K562 (cell line): ENCODE results near the gene FAM222A. TPM values are rescaled to one million over a fixed set of nuclear protein-coding genes. Genes with fewer than 3 reads are reported as not detected.

Experiments used
- ATAC-seq: fragments of 200-7000 bp; cut with Tn5 transposase; 3 replicates; pipeline ENCODE4 v1.9.1; 2020; ENCODE audit warnings: moderate library complexity
- BruUV-seq: library from RNA; stranded (reverse); fragments of 400-500 nt; replicated peaks from 2 replicates; lab custom pipeline; 2021; lab: Mats Ljungman, UMichigan
- CTCF ChIA-PET: fragments of 300-600 bp; formaldehyde crosslinking; extraction: SDS; loops from one replicate; lab custom pipeline; 2021; ENCODE audit warnings: low intra/inter-chr PET ratio; lab: Yijun Ruan, JAX
- POLR2A ChIA-PET: fragments of 300-600, 350-650 bp; sonication (Branson Sonifier 250); formaldehyde crosslinking; extraction: SDS; loops from one replicate; lab custom pipeline; 2021; ENCODE audit warnings: antibody characterized with exemption, inconsistent platforms; lab: Yijun Ruan, JAX
- DNase-seq, 4 experiments: peaks; one replicate each; pipeline versions ENCODE4 v3.0.0 to v3.0.0-alpha.2; 2011 to 2018; ENCODE audit warnings: low spot score in 3 of 4, mixed read lengths in 3 of 4; ENCODE audit errors: extremely low read depth in 1 of 4
- FAIRE-seq: peaks from 2 replicates; lab custom pipeline; 2011; peaks lifted over from hg19 to GRCh38; lab: Jason Lieb, UNC
- H2AFZ ChIP-seq: 2 replicates; pipeline ENCODE4 v1.6.0; 2011; ENCODE audit warnings: low read depth, low read length, control low read depth, inconsistent platforms
- H3K27ac ChIP-seq: fragments of 200-600 bp; 3 replicates; pipeline ENCODE4 v1.8.0; 2011; ENCODE audit warnings: low read depth, mild to moderate bottlenecking, control low read depth, inconsistent platforms, low read length, moderate library complexity, mixed read lengths; ENCODE audit errors: extremely low read depth
- H3K27me3 ChIP-seq, 2 experiments: fragments of 300-600 bp in 1 of 2; 2 replicates in 1 of 2; 3 replicates in 1 of 2; pipeline versions ENCODE4 v1.6.0 to v1.8.0; 2011; ENCODE audit warnings: inconsistent platforms in 2 of 2, low read length in 2 of 2, mild to moderate bottlenecking in 1 of 2, mixed read lengths in 1 of 2, moderate library complexity in 1 of 2; ENCODE audit not compliant: control insufficient read depth in 2 of 2, insufficient read depth in 2 of 2
- H3K36me3 ChIP-seq: fragments of 300-600 bp; 3 replicates; pipeline ENCODE4 v1.8.0; 2011; ENCODE audit warnings: mild to moderate bottlenecking, low read length, inconsistent platforms; ENCODE audit not compliant: control insufficient read depth, insufficient read depth
- H3K4me1 ChIP-seq, 2 experiments: fragments of 200-600 bp in 1 of 2; replicated peaks in 1 of 2; 2 replicates in 1 of 2; 3 replicates in 1 of 2; pipeline versions ENCODE4 v1.5.1 to v1.8.0; 2011; ENCODE audit warnings: inconsistent platforms in 2 of 2, low read length in 2 of 2, mild to moderate bottlenecking in 1 of 2, mixed read lengths in 1 of 2, moderate library complexity in 1 of 2; ENCODE audit not compliant: control insufficient read depth in 2 of 2, insufficient read depth in 2 of 2
- H3K4me2 ChIP-seq: 2 replicates; pipeline ENCODE4 v1.6.1; 2011; ENCODE audit warnings: low read length, control low read depth, inconsistent platforms, mixed read lengths; ENCODE audit not compliant: insufficient read depth
- H3K4me3 ChIP-seq: fragments of 200-600 bp; sonication (generic), shearing (Covaris generic); 2 replicates; pipeline ENCODE4 v1.5.1; 2016; ENCODE audit warnings: control low read depth, inconsistent platforms
- H3K79me2 ChIP-seq: fragments of 200-600 bp; 3 replicates; pipeline ENCODE4 v1.8.0; 2011; ENCODE audit warnings: low read length, inconsistent platforms; ENCODE audit not compliant: control insufficient read depth, insufficient read depth
- H3K9ac ChIP-seq, 2 experiments: 2 replicates each; pipeline versions ENCODE4 v1.6.0 to v1.6.1; 2011; ENCODE audit warnings: low read depth in 2 of 2, low read length in 2 of 2, control low read depth in 1 of 2, inconsistent platforms in 1 of 2, mild to moderate bottlenecking in 1 of 2, mixed read lengths in 1 of 2; ENCODE audit not compliant: insufficient read depth in 1 of 2
- H3K9me1 ChIP-seq: one replicate; pipeline ENCODE4 v1.6.0; 2011; ENCODE audit warnings: inconsistent platforms, mild to moderate bottlenecking, low read length, moderate library complexity; ENCODE audit not compliant: control insufficient read depth, insufficient read depth
- H3K9me3 ChIP-seq: replicated peaks from 2 replicates; pipeline ENCODE4 v1.5.1; 2011; ENCODE audit warnings: low read depth, low read length, inconsistent platforms; ENCODE audit not compliant: control insufficient read depth, insufficient read depth
- H4K20me1 ChIP-seq: replicated peaks from 2 replicates; pipeline ENCODE4 v1.6.1; 2011; ENCODE audit warnings: low read length, inconsistent platforms, mixed read lengths; ENCODE audit not compliant: control insufficient read depth, insufficient read depth
- FOS ChIP-seq: IDR thresholded peaks from 3 replicates; pipeline ENCODE4 v1.6.1; 2011; ENCODE audit not compliant: insufficient read length; ENCODE audit errors: extremely low read depth
- ZNF766 ChIP-seq: fragments of 200-800 bp; sonication (Bioruptor generic); conservative IDR thresholded peaks from 2 replicates; pipeline ENCODE4 v1.6.1; 2016; ENCODE audit warnings: missing genetic modification characterization, missing compliant biosample characterization
- WGBS: fragments of 100-300 bp; shearing (Covaris generic); methylation state at CpG from one replicate; pipeline ENCODE4 v1.1.6; 2016; ENCODE audit warnings: low coverage, mixed read lengths; ENCODE audit not compliant: insufficient coverage; ENCODE audit errors: missing lambda C conversion rate; 5-methylcytosine and 5-hydroxymethylcytosine counted together
- in situ Hi-C: fragments of 300-500 bp; cut with MboI; formaldehyde crosslinking; loops from 4 replicates; pipeline ENCODE4 v1.15.0; 2018; ENCODE audit warnings: inconsistent platforms, mixed read lengths
- intact Hi-C: fragments of 100-400 bp; cut with micrococcal nuclease; formaldehyde crosslinking; loops from 2 replicates; pipeline ENCODE4 v1.14.2; 2022
- polyA plus RNA-seq, 8 experiments: library from polyadenylated mRNA; depleted of rRNA in 4 of 8; stranded (reverse) in 5 of 8; unstranded in 3 of 8; fragments of >200 nt; fragmentation: Nextera tagmentation in 2 of 8; fragmentation: Illumina TruSeq in 1 of 8; extraction: Ambion mirVana in 2 of 8; extraction: Trizol in 1 of 8; gene quantifications; 2 replicates each; pipeline versions ENCODE4 v1.2.1 to v1.2.3, GENCODE V29; 2011 to 2014; ENCODE audit warnings: inconsistent platforms in 1 of 8, missing spikeins in 1 of 8
- total RNA-seq, 7 experiments: library from RNA; depleted of rRNA in 6 of 7; stranded (reverse); fragments of >200 nt in 6 of 7; fragmentation: Illumina TruSeq in 2 of 7; extraction: Trizol in 2 of 7; gene quantifications; 2 replicates each; pipeline versions ENCODE4 v1.2.1 to v1.2.3, GENCODE V29; 2011 to 2021; ENCODE audit warnings: low replicate concordance in 1 of 7

The FAM222A gene
- total and polyA plus RNA-seq, 9 of the 15 experiments (the other 6 are each of a cell fraction or from before 2014, with no cell fraction given): 0.03 to 0.36 (median 0.12) TPM; not detected in 1

- WGBS: 2% methylated on average over 18 of the region's 18 CpGs
- no peak overlapping the region; a peak in 1 of 4 replicates for H3K9ac ChIP-seq
- no peaks in the 10 kb centered on the region; a peak in 1 of 5 replicates for H3K4me1 ChIP-seq
- H3K4me3 ChIP-seq: no peak overlapping the region
- TF ChIP-seq FOS (no peak), ZNF766 (no peak)
- H3K4me2 ChIP-seq: no peak overlapping the region
- no peak for ATAC-seq
- peaks cover 15 to 56% of the 10 kb centered on the region in 2 experiments; a peak in 4 of 5 replicates for H3K27me3 ChIP-seq
- CTCF ChIA-PET: interaction anchor here (0.5 kb wide), 1 partner anchor 15 kb away, joined by 3 read pairs; no protein-coding TSS in a partner anchor
- intact Hi-C loops (no loop called here), in situ Hi-C loops (no loop called here)
- H3K79me2 ChIP-seq: no peaks in the 10 kb centered on the region
- no peaks in the 10 kb centered on the region for H3K9me1 ChIP-seq
- POLR2A ChIA-PET: interaction anchor here (0.6 kb wide), 1 partner anchor 44 kb away, joined by 4 read pairs; no protein-coding TSS in a partner anchor
- H3K9me3 ChIP-seq: peaks cover 3% of the 10 kb centered on the region; the same call in 1 of the 2 replicates
- H4K20me1 ChIP-seq: no peaks in the 10 kb centered on the region; the same call in 1 of the 2 replicates
- no peak overlapping the region for H3K27ac ChIP-seq
- no peak for FAIRE-seq
- H2AFZ ChIP-seq: no peak overlapping the region
- DNase-seq: no peak
- no peaks in the 10 kb centered on the region for H3K36me3 ChIP-seq
- no TSS peak for BruUV-seq
These were observed 46.7 kb downstream of the FAM222A start for GRCh38 chr12:109760031-109760929.
